ENCODE results near the gene SLC18A3.

The SLC18A3 gene

DNA sequence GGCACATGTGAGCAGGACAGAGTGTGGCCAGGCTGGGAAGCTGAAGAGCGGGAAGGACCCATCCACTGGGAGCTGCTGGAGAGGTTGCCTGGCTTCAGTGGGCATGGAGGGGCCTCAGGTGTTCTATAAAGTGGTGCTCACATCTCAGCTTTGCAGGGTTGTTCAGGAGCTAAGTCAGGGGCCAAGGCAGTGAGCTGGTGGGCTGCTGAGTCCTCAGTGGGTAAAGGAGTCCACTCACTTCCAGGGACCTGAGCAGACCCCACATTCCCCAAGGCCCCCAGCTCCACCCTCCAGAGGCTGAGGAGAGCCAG, 40.6 kb downstream of the SLC18A3 start:
- H3K4me3 ChIP-seq (ENCODE audit: low read depth, low read length), result no peak overlapping the region
- DNase-seq (ENCODE audit: low read depth), result no peak
- no peak for TF ChIP-seq CTCF (IDR thresholded peaks at IDR 0.05; ENCODE audit: control insufficient read depth, extremely low read depth, insufficient read depth)

DNA sequence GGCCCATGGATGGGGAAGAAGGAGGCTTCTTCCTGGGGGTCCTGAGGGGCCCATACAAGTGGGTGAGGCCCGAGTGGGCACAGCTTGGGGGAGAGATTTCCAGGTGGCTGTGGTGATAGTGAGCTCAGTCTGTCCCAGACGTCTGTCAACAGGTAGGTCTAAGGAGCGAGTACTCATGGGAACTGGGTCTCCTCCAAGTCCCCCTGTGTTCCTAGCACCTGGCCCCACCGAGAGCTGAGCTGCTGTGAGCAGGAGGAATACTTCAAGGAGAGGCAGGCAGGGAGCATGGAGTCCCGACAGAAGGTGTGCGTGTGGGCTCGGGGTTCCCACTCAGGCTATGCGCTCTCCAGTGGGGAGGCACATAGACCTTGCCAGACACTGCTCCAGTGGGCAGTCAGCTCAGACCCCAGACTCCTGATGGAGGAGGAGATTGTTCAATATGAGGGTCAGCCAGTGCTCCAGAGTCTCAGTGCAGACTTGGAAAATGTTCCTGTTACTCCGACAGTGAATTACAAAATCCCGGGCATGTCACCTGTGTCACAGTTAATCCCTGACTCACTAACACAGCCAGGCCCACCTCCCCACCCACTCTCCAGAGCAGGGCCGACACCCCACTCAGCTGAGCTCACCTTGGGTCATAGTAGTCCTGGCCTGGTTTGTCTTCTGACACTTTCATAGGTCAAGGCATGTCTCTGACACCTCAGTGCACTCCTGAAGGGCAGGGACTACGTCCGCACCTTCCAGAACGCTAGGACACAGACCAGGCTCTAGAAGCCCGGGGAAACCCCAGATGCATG, 41.1 kb downstream of the SLC18A3 start:
- no peak for TF ChIP-seq CTCF (IDR thresholded peaks at IDR 0.05; ENCODE audit: control insufficient read depth, extremely low read depth, insufficient read depth)
- no peak overlapping the region for H3K4me3 ChIP-seq (ENCODE audit: low read depth, low read length)
- DNase-seq (ENCODE audit: low read depth), result no peak

GRCh38 chr10:49651917-49652316, 41.8 kb downstream of the SLC18A3 start:
- no peak overlapping the region for H3K4me3 ChIP-seq (ENCODE audit: low read depth, low read length)
- no peak for DNase-seq (ENCODE audit: low read depth)
- TF ChIP-seq CTCF (IDR thresholded peaks at IDR 0.05; ENCODE audit: control insufficient read depth, extremely low read depth, insufficient read depth), result no peak

GRCh38 chr10:49652421-49653272, 42.5 kb downstream of the SLC18A3 start:
- DNase-seq (ENCODE audit: low read depth), result no peak
- no peak for TF ChIP-seq CTCF (IDR thresholded peaks at IDR 0.05; ENCODE audit: control insufficient read depth, extremely low read depth, insufficient read depth)
- H3K4me3 ChIP-seq (ENCODE audit: low read depth, low read length), result no peak overlapping the region

GRCh38 chr10:49653273-49653929, 43.3 kb downstream of the SLC18A3 start:
- TF ChIP-seq CTCF (IDR thresholded peaks at IDR 0.05; ENCODE audit: control insufficient read depth, extremely low read depth, insufficient read depth), result no peak

DNA sequence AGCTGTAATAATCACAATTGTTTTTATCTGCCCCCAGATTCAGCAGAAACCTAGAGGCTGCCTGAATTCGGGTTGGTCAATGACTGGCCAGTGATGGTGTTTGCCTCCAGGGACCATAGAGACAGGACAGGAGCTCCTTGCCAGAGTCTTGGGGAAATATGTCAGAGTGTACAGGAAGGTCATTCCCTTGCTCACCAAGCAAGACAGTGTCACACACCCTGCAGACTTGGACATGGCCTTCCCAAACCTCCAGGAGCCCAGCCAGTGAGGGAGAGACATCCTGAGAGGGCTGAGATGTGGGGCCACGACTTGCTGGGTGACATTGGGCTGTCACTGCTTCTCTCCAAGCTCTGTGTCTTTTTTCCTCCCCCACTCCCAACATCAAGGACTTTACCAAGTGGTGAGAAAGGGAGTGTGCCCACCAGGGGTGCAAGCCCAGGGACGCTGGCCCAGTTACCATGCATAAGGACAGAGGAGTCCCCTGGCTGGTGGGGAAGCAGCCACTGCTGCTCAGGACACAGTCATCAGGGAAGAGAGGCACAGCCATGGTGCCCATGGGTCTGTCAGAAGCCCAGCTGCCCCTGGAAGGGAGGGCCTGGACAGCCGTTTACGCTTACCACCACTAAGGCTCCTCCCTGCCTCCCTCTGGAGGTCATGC, 44.1 kb downstream of the SLC18A3 start:
- no peak overlapping the region for H3K4me3 ChIP-seq (ENCODE audit: low read depth, low read length)
- TF ChIP-seq CTCF (IDR thresholded peaks at IDR 0.05; ENCODE audit: control insufficient read depth, extremely low read depth, insufficient read depth), result no peak
- no peak for DNase-seq (ENCODE audit: low read depth)

More at GRCh38 chr10:49653273-49653929, 43.3 kb downstream of the SLC18A3 start:
- H3K4me3 ChIP-seq (ENCODE audit: low read depth, low read length), result no peak overlapping the region
- DNase-seq (ENCODE audit: low read depth), result no peak

All from LNCaP clone FGC (cell line).